GM12864 (cell line): ENCODE measurements around the gene IRX3.

ENCODE experiments used
- DNase-seq: peaks from one replicate; pipeline ENCODE4 v3.0.0-alpha.2; 2011; ENCODE audit warnings: low read depth
- H3K4me3 ChIP-seq: 2 replicates; pipeline ENCODE4 v1.5.1; 2011; ENCODE audit warnings: mild to moderate bottlenecking, low read depth, low read length, control low read depth
- TF ChIP-seq, protein P1 (sequence below): IDR thresholded peaks from 2 replicates; pipeline ENCODE4 v1.5.1; 2011; ENCODE audit warnings: low read depth, mild to moderate bottlenecking, moderate library complexity, low read length, control low read depth, inconsistent platforms; ENCODE audit errors: missing control alignments

IRX3 gene

DNA sequence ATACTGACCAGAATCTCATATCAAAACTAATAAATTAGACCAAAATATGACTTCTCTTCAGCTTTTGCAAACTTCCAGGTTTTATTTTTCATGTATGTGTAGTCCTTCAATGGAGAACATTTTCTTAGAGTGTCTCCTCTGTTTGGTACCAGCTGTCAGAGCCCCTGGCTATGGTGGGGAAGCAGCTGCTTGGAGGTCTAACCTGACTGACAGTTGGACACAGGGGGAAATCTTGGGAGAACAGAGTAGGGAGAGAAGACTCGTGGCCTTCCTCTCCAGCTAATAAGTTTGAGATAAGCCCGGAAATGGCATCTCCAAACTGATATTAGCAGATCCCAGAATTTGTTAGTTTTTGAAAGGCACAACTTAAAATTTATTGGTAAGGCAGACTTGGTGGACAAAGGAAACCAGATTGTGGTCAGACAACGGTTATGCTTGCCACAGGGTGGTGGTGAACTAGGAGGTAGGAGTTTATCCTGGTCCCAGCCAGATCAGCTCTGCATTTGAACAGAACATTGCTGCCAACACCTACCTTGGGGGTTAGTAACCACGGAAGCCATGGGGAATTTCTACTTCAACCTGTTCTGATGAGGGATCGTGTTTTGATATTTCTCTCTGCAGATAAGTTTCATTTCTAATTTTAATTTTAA, 39.2 kb upstream of the IRX3 start:
- TF ChIP-seq, protein P1, sequence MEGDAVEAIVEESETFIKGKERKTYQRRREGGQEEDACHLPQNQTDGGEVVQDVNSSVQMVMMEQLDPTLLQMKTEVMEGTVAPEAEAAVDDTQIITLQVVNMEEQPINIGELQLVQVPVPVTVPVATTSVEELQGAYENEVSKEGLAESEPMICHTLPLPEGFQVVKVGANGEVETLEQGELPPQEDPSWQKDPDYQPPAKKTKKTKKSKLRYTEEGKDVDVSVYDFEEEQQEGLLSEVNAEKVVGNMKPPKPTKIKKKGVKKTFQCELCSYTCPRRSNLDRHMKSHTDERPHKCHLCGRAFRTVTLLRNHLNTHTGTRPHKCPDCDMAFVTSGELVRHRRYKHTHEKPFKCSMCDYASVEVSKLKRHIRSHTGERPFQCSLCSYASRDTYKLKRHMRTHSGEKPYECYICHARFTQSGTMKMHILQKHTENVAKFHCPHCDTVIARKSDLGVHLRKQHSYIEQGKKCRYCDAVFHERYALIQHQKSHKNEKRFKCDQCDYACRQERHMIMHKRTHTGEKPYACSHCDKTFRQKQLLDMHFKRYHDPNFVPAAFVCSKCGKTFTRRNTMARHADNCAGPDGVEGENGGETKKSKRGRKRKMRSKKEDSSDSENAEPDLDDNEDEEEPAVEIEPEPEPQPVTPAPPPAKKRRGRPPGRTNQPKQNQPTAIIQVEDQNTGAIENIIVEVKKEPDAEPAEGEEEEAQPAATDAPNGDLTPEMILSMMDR: no peak
- no peak overlapping the region for H3K4me3 ChIP-seq
- no peak for DNase-seq

DNA sequence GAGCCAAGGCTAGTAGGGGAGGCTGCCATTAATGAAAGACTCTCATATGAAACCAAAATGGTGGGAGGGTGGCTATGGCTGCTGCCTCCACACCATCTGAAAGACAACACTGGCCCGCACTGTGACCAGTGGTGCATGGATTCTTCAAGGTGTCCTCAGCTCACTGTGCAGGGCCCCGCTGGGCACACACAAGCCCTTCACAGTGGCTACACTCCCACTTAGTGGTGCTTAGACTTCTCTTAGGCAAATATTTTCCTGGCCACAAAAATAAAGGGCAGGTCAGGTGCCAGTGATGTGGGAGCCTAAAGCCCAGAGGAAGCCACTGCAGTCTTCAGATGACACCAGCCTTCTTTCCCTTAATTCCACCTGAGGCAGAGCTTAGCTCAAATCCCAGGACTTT, 38.1 kb upstream of the IRX3 start:
- H3K4me3 ChIP-seq: no peak overlapping the region
- DNase-seq: no peak
- TF ChIP-seq, protein P1: no peak

DNA sequence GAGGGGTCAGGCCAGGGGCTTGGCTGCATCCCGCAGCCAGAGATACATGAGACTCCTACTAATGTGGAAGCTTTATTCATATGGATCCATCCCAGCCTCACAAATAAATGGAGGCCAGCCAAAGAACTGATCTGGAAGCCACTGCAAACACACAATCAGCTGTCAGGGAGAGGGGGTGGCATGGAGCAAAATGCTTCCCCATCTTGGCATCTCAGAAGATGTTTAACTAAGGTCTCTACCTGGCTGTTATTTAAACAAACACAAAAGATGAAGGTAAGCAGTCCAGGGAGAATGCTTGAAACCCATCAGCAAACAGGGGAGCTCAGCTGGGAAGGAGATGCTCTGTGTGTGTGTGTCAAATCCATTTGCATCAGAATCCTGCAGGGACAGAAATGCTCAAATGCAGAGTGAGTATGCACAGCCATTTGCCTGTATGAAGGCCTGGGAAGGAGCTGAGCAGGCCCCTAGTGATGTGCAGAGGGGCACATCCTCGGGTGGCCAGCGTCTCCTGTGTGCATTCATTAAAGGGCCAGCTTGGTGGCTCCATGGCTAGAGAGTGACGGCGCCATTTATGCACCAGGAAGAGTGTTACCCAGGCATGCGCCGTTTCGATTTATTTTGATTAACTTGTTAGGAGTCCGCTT, 34.2 kb upstream of the IRX3 start:
- no peak for DNase-seq
- TF ChIP-seq, protein P1: no peak
- H3K4me3 ChIP-seq: no peak overlapping the region

DNA sequence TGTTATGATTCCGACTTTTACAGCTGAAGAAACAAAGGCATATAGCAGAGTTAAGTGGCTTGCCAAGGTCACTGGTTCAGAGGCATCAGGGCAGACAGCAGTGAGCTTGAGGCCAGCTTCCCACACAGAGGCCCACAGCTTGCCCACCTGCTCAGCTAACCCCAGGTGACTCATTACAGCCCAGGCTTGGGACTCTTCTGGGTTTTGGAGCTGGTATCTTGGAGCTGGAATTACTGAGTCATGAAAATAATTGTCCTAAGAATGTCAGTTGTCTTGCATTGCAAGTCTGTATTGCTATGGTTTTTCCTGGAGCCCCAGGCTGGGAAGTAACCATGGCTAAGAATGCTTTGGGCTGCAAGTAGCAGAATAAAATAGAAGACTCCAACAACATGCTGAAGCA, 32.4 kb upstream of the IRX3 start:
- TF ChIP-seq, protein P1: no peak
- no peak overlapping the region for H3K4me3 ChIP-seq
- DNase-seq: no peak

DNA sequence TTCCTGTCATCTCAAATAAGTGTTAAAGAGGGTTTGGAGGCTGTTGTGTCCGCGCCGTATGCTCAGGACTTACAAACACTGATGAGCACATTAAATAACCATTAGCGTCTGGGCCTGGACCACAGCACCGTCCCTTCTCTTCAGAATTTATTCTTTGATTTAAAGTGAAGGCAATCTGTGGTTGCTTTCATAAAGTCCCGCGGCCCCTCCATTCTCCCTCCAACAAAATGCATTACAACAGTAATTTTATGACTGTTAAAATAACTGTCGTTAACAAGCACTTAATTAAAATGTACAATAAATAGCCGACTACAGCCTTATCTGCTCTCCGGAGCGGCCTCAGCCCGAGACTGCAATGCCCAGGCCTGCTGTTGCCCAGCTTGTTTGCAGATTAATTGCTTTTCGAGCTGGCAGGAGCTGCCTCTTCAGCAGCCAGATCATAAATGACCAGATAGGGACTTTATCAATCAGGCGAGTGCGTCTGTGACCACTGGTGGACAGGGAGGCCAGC, 30.6 kb upstream of the IRX3 start:
- TF ChIP-seq, protein P1: no peak
- H3K4me3 ChIP-seq: no peak overlapping the region
- no peak for DNase-seq

DNA sequence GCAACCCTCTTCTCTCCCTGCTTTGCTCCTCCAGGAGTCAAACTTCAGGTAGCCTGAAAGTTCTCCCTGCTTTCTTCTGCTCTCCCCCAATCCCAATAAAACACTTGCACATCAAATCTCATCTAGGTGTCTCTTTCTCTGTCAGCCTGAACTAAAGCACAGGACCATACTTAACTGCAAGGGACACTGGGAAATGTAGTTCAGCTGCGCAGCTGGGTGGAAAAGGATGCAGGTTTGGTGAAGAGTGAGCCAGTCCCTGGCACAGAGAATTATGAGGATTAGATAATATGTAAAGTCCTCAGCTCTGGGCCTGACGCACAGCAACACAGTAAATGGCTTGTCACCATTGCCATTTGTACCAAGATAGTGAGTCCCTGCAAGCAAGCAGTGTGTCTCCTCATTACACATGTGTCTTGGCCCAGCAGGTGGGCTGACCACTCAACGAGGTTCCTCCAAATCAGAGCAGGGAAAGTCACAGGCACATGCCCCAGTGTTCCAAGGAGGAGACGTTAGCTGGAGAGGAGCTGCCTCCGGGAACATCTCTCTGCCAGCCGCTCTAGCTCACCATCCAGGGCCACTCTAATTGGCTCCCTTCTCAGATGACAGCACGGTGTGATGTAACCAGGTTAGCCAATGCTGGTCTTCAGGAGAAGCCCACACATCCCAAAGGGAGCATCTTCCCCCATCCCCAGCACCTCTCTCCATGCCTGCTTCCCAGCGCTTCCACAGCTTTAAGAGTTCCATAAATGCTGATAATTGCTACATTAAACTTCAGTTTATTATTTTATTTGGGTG, 29.7 kb upstream of the IRX3 start:
- DNase-seq: no peak
- TF ChIP-seq, protein P1: no peak
- H3K4me3 ChIP-seq: no peak overlapping the region
